NCI-H524 (cell line): ENCODE measurements around the gene MORN3.
"Not testable (repeated sequence)": the region's sequence is repeated elsewhere in the genome, so short reads cannot be mapped to it uniquely, and the experiment has no call there.

Experiments
- DNase-seq, 2 experiments: peaks; one replicate each; lab custom pipeline; 2025; lab: John Stamatoyannopoulos, UW

MORN3 gene, protein sequence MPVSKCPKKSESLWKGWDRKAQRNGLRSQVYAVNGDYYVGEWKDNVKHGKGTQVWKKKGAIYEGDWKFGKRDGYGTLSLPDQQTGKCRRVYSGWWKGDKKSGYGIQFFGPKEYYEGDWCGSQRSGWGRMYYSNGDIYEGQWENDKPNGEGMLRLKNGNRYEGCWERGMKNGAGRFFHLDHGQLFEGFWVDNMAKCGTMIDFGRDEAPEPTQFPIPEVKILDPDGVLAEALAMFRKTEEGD

DNA sequence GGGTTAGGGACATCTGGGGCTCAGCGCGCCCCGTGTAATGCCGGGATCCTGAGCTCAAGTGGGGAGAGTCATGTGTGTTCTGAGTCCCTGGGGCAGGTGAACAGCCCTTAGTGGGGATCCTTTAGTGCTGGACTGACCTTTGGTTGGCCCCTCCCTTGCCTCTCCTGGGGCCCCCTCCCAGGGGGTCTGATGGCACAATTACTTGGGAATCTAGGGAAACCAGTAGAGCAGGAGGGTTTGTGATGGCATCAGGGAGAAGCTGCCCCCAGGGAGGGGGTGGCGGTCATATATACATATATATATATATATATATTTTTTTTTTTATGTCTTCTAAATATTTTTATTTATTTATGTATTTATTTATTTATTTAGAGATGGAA, at the start of gene MORN3:
TSS of gene MORN3 (minus strand) at position 134 of the 380 bp plus-strand sequence. CDS start 171 bp downstream, outside the sequence.
- DNase-seq = no peak

- peak; percentile 47 to 88 for DNase-seq
Measured at GRCh38 chr12:121718653-121719239, 49.3 kb upstream of the MORN3 start.

DNA sequence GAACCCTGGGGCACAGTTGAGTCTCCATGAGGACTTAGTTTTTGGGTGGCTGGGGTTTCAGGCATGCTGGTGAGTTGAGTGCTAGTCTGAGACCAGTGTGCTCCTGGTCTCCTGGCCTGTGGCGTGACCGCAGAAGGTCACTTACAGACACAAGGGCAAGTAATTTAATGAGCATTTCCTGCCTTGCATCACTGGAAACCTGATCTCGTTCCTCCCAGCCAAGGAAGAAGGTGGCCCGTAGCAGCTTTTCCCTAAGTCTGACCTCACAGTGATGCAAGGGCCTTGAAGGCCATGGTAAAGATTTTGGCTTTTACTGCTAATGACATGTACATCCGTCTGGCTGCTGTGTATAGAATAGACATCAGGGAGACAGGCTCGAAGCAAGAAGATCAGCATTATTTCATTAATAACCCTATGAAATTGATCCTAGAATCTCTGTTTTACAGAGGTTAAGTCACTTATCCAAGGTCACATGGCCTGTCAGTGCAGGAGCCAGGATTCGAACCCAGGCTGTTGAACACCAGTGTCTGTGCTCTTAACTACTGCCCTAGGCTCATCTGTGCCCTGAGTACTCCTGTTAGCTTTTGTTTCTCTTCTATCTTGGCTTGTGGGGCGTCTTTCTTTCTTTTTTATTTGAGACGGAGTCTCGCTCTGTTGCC, 47.7 kb upstream of the MORN3 start:
- no peak for DNase-seq

- DNase-seq = no peak
Measured at GRCh38 chr12:121715862-121716435, 46.5 kb upstream of the MORN3 start.

DNA sequence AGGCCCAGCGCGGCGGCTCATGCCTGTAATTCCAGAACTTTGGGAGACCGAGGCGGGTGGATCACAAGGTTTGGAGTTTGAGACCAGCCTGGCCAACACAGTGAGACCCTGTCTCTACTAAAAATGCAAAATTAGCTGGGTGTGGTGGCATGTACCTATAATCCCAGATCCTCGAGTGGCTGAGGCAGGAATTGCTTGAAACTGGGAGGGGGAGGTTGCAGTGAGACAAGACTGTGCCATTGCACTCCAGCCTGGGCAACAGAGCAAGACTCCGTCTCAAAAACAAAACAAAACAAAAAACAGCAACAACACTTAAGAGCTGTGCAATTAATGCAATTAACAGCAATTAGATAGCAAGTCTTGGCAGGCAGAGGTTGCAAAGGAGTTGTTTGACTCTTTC, 45.6 kb upstream of the MORN3 start:
- DNase-seq = not testable (repeated sequence)

- DNase-seq = no peak
Measured at GRCh38 chr12:121713793-121714192, 44.3 kb upstream of the MORN3 start.

- no peak for DNase-seq
Measured at GRCh38 chr12:121713257-121713777, 43.9 kb upstream of the MORN3 start.

GRCh38 chr12:121712461-121713256, 43.2 kb upstream of the MORN3 start, which contains the start of gene TMEM120B:
Gene TMEM120B, plus strand, starts transcription at chr12:121712752. Its CDS starts 144 bp downstream, at chr12:121712896.
- peak; percentile 57 to 77 for DNase-seq

GRCh38 chr12:121712190-121712460, 42.7 kb upstream of the MORN3 start:
- DNase-seq = peak; percentile 61 to 85

GRCh38 chr12:121711361-121712189, 42.1 kb upstream of the MORN3 start:
- no peak for DNase-seq

GRCh38 chr12:121709478-121709961, 40.1 kb upstream of the MORN3 start:
- no peak for DNase-seq

- DNase-seq = not testable (repeated sequence)
Measured at GRCh38 chr12:121709064-121709424, 39.6 kb upstream of the MORN3 start.

DNA sequence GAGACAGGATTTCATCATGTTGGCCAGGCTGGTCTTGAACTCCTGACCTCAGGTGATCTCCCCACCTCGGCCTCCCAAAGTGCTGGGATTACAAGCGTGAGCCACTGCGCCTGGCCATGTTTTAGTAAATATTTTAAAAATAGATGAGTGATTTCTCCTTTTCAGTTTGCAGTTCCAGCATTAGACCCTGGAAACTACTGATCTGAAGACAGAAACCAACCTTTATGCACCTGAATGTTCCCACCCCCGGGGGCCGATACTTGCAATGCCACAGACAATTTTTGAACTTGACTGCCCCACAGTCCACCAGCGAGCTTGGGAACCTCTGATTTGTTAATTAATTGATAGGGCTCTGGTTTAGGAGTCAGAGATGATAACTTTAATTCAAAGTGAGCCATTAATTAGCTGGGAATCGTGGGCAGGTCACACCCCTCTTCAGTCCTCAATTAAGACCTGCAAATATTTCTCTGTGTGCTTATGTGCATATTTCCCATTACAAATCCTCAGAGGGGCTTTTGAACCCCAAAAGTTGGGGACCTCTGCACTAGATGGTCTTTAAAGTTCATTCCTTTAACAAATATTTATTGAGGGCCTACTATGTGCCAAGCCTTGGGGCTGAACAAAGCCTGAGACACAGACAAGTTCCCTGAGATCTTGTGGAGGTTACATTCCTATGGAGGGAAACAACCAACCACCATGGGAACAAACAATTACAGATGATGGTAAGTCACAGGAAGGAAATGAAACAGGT, 39.0 kb upstream of the MORN3 start:
- no peak for DNase-seq

DNA sequence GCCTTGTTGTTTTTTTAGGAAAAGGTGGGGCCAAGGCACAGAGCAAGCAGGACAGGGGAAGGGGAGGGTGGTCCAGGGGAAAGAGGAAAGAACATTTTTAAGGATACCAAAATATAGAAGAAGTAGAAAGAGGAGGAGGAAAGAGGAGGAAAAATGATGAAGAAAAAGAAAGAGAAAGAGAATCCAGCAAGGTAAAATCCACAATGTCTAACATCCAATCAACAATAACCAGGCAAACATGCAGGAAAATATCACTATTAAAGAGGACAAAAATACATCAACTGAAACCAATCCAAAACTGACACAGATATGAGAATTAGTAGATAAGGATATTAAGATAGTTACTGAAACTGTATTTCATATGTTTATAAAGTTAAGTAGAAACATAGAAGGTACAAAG, 36.1 kb upstream of the MORN3 start:
- no peak for DNase-seq

GRCh38 chr12:121702944-121703343, 33.5 kb upstream of the MORN3 start:
- DNase-seq = no peak

DNA sequence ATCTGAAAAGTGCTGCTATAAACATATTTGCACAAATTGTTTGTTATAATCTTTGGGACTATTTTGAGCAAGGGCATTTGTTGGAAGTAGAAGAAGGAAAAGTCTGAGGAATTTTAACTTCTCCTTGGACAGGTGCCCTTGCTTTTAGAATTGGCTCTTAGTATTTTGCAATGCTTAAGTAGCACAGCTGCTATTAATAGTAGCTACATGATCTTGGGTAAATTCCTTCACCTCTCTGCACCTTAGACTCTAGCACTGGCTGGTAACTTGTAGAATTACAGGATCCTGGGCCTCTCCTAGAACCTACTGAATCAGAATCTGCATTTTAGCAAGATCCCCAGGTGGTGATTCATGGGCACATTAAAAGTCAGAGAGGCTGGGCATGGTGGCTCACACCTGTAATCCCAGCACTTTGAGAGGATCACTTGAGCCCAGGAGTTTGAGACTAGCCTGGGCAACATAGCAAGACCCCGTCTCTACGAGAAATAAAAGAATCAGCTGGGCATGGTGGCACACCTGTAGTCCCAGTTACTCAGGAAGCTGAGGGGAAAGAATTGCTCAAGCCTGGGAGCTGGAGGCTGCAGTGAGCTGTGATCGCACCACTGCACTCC, 32.3 kb upstream of the MORN3 start:
- DNase-seq = no peak

GRCh38 chr12:121697861-121698260, 28.4 kb upstream of the MORN3 start:
- DNase-seq = not testable (repeated sequence)

GRCh38 chr12:121697093-121697698, 27.7 kb upstream of the MORN3 start:
- DNase-seq = peak in 1 of 2 experiments; percentile 47

DNA sequence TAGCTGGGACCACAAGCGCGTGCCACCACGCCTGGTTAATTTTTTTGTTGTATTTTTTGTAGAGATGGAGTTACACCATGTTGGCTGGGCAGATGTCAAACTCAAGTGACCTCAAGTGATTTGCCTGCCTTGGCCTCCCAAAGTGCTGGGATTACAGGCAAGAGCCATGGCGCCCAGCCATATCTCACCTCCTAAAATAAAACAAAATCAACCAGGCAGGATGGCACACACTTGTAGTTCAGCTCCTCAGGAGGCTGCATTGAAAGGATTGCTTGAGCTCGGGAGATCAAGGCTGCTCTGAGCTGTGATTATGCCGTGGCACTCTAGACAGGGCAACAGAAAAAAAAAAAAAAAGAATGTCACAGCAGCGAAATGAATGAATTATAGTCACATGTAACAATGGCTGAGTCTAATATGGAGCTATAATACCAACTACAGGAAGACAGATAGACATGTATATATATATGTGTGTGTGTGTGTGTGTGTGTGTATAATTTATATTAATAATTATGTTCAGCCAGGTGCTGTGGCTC, 23.8 kb upstream of the MORN3 start:
- no peak for DNase-seq
